Uterus (tissue), 2 donors: ENCODE measurements around the gene SKAP1.

Experiments
- POLR2A ChIP-seq, 2 donors: fragments of 450-650 bp; IDR thresholded peaks; one replicate each; pipeline ENCODE4 v1.6.1; 2016; ENCODE audit warnings: antibody characterized with exemption in 2 of 2, mild to moderate bottlenecking in 1 of 2, moderate library complexity in 1 of 2
- TF ChIP-seq, protein P1 (sequence below), 4 experiments: fragments of 200-600 bp in 2 of 4; fragments of 450-650 bp in 2 of 4; sonication (generic) in 2 of 4; IDR thresholded peaks; one replicate each; pipeline ENCODE4 v1.5.1; 2016 to 2019; ENCODE audit warnings: antibody characterized with exemption in 4 of 4, mild to moderate bottlenecking in 2 of 4, moderate library complexity in 1 of 4

DNA sequence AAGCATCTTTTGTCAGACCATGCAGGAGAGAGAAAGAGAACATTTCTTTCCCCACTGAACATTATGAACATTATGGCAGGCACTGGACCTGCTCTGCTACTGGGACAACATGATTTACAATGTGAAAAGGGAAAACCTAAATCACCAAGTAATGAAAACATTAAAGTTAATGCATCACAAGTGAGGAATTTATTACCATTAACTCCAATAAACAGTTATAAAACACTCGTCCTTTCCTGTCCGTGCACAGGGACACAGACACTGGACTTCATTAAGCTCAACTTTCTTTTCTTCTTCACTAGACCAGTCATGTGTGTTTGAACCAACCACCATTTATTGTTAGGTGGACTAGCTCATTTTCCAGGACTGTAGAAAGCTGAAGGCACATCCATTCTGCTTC, 227.1 kb downstream of the SKAP1 start:
- no peak for TF ChIP-seq POLR2A (IDR thresholded peaks at IDR 0.05)
- TF ChIP-seq, protein P1, sequence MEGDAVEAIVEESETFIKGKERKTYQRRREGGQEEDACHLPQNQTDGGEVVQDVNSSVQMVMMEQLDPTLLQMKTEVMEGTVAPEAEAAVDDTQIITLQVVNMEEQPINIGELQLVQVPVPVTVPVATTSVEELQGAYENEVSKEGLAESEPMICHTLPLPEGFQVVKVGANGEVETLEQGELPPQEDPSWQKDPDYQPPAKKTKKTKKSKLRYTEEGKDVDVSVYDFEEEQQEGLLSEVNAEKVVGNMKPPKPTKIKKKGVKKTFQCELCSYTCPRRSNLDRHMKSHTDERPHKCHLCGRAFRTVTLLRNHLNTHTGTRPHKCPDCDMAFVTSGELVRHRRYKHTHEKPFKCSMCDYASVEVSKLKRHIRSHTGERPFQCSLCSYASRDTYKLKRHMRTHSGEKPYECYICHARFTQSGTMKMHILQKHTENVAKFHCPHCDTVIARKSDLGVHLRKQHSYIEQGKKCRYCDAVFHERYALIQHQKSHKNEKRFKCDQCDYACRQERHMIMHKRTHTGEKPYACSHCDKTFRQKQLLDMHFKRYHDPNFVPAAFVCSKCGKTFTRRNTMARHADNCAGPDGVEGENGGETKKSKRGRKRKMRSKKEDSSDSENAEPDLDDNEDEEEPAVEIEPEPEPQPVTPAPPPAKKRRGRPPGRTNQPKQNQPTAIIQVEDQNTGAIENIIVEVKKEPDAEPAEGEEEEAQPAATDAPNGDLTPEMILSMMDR (IDR thresholded peaks at IDR 0.05): no peak
